ENCODE data around the gene DSPP.
"Not testable (repeated sequence)": the region's sequence is repeated elsewhere in the genome, so short reads cannot be mapped to it uniquely, and the experiment has no call there.

Gene DSPP

DNA sequence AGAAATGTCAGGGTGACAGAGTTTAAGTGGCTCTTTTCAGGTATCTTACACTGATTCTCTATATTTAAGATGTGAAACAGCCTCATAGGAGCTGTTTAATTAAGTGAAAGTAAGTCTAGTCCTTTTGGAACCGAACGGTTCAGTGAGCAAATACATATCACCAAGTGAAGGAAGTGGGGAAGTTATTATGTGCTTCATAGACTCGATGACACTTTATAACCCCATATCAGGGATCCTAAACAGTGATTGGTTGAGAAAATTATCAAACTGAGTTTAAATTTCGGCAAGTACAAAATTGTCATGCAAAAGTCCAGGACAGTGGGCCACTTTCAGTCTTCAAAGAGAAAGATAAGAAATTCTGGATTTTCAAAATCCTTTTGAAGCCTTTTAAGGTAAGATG, at the start of gene DSPP:
DSPP (plus strand) TSS at position 301 of the 400 bp plus-strand sequence. CDS start 2,380 bp downstream, outside the sequence.
- DNase-seq = no peak

DNA sequence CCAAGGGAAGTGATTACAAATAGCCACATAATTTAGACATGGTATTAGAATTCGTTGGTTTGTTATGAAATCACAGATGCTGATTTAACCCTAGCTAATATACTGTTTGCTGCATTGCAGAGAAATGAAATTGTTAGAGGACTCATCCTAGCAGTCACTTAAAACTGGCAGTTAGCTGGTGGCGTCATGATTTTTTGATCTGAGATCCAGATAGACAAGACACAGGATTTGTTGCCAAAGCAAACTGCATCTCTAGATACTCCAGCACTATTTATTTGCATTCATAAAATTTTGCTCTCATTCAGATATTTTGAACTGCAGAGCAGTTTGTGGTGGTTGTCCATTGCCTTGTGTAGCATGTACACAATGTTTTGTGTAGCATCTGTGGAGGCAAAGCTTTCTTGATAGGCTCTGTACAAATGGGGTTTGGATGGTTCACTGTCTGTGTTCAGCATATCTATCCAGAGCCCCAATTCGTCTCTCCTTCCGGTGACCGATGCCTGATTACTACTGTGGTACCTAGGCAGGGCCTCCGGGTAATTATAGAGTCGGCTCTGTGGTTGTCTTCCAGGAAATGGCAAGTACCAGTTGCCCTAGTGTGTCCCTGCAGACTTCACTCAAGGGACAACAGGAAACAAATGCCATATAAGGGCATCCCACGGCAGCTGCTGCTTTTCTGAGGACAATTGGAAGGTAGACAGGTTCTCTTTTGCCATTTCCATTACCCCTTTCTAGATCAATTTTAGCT, 49.1 kb upstream of the DSPP start:
- peak; percentile 58 for DNase-seq

DNA sequence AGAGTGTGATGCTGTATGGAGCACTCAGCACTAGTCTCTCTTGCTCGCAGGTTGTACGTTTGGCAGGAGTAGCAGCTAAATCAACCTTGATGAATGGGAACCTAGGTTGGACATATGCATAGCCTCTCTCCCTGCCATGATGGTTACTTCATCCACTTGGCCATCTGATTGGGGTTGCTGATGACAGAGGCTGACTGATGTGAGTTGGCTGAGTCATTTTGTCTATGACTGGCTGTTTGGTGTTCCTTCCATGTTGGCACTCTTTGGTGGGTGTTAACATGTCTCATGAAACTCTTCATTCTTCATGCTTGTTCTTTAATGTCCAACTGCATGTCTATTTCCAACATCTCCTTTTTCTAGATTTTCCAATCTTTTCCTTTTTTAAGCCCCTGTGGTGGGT, 47.5 kb upstream of the DSPP start:
- no peak for DNase-seq

DNA sequence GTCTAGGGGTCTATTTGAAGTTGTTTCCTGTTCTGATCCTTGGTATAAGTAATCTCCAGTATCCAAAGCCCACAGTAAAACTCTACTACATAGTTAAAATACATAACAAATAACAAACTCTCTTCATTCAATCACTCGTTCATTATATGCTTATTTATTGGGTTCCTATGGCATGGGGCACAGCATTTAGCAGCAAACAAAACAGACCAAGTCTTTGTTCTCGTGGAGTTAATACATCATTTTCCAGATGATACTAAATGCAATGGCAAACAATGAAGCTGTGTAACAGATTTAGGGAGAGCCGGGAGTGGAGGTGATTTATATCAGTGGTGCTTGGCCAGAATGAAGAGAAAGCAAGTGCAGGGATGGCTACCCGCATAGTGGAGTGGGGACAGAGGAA, 42.6 kb upstream of the DSPP start:
- no peak for DNase-seq

DNA sequence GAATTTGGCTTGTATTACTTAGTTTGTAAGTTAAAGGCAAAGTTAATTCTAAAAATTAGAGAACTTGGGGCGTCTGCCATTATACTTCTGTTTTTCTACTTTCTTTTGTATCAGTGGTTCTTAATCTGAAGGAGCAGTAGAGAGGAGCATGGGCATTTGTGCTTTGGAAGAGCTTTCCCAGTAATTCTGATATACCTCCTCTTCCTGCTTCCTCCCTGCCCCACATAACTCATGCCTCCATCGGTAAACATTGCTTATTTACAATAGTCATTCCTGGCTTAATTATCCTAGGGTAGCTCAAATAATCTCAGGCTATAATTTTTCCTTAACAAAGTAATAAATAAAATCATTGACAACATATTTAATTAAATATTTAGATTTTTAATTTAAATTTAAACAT, 42.1 kb upstream of the DSPP start:
- DNase-seq = no peak

DNA sequence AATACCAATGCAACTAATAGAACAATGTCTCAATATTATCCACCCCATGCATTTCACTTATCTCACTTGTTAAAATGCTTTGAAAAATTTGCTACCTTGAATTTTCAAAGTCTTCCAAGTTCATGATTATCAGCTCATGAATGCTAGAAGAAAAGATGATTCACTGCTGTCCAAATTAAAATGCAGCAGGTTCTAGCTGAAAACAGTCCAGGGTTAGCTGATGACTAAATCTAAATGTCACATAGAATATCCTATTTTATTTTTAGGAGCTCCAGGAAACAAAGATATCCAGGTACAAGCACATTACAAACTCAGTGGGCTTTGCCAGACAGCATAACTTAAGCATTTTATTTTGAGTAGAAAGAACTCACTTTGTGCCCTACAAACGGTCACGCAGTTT, 41.1 kb upstream of the DSPP start:
- no peak for DNase-seq

DNA sequence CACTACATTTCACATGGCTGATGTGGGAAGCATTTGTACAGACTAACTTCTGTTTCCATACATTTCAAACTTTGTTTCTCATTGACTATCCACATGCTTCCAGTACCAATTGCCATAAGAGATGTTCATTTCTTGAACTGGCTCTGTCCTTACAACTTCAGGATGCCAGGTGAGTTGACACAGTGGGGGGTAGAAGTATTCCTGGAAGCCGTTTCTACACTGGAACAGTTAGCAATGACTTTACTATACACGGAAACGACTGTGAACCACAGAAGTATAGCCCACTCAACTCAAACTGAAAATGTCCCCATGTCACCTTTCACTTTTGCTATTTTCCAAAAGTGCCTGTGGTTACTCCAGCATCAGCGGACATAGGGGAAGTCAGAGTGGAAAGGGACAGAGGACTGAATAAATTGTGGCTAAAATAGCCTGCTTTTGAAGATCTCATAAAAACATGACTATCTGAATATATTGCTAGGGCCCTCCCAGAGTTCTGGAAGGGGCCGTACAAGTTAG, 38.0 kb upstream of the DSPP start:
- DNase-seq = no peak

DNA sequence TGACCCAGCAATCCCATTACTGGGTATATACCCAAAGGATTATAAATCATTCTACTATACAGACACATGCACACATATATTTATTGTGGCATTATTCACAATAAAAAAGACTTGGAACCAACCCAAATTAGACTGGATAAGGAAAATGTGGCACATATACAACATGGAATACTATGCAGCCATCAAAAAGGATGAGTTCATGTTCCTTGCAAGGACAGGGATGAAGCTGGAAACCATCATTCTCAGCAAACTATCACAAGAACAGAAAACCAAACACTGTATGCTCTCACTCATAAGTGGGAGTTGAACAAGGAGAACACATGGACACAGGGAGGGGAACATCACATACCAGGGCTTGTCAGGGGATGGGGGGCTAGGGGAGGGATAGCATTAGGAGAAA, 34.0 kb upstream of the DSPP start:
- not testable (repeated sequence) for DNase-seq

DNA sequence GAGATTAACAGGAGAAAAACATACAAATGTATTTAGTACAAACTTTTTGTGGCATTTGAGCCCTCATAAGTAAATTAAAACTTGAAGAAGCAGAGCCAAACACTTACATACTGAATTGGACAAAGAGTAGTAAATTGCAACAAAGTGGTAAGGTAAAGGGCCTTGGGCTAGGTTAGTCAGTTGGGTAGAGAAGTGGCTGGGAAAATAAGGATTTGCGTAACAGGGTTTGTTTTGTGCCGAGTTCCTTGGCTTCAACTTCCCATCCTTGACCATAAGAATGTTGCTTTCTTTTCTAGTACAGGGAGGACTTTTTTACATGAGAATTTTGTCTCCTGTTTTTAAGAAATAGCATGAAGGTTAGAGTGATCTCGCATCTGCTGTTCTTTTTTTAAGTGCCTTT, 33.3 kb upstream of the DSPP start:
- no peak for DNase-seq

DNA sequence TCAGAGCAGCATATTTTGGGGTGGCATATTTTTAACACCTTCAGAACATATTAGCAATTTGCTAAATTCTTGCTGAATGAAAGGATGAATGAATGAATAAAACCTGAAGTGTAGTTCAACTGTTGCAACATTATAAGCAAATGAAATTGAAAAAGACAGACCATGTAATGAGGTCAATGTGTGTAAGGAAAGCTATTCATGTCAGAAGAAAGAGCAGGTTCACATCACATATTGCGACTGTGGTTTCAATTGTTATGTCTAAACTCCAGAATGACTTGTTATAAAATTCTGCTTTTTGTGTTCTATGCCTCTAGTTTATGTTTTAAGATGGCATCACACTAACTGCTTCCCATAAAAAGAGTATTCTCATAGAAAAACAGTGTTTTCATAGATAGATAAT, 32.9 kb upstream of the DSPP start:
- DNase-seq = no peak

DNA sequence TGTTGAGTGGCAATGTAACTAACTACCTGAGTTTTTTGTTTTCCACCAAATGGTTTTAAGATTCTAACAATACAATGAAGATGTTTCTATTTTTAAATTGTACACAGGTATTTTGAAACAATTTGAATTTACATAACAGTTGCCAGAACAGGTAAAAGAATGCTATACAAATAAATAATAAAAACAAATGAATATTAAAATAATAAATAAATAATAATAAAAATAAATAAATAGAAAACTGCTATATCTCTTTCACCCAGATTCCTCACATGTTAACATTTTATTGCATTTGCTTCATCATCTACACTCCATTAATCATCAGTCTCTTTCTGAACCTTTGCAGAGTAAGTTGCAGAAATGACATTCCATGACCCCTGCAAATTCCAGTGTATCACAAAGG, 32.3 kb upstream of the DSPP start:
- DNase-seq = no peak

DNA sequence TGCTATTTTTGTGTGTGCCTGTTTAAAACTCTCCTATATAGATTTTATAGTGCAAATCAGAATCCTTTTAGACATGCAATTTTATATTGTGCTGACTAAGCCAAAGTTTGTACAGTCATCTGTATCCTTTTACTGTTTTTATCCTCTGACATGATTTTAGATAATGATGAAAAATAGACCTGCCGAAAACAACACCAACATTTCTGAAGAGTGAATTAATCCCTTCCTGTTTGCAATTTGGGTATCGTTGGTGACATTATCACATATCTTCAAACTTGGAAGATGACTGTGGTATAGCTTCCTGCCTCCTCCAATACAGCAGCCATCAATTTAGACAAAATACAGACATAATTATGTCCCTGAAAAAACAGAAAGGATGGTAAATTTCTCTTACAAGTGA, 28.9 kb upstream of the DSPP start:
- no peak for DNase-seq

DNA sequence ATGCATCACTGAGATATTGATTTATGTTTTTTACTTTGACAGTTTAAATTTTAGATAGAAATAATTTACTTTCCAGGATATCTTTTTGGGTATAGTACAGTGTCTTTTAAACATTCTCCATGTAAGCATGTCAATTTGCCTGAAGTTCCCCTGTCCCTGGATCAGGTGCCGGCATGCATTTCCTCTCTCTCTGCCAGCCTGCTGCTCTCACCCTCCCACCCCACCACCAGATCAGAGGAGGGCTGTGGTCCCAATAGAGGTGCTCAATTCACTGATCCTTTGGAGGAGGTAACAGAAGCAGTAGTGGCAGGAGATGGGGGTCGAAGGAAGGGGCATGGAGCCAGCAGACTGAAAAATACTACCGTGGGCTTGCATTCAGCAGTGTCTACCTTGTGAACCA, 28.3 kb upstream of the DSPP start:
- no peak for DNase-seq

DNA sequence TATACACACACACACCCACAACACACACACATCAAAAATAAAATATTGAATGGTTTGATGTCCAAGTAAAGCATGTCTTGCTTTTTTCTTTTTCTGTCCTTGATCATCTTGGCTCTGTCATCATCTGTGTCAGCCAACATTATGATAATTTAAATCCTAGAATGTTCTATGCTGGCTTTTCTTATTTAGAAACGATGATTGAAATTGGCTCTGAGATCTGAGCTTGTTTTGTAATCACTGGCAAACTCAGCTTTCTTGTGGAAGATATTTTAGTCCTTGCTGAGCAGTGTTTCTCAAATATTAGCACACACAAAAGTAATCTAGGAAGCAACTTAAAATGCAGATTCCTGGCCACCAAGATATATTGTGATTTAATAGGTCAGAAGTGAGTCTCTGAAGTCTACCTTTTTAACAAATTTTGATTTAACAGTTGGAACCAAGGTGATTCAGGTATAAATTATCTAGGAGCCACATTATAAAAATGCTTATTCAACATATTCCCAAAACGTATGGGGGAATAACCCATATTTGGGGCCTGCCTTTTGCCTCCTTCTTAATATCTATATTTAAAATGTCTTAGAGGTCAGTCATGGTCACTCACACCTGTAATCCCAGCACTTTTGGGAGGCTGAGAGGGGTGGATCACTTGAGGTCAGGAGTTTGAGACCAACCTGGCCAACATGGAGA, 24.0 kb upstream of the DSPP start:
- DNase-seq = no peak

DNA sequence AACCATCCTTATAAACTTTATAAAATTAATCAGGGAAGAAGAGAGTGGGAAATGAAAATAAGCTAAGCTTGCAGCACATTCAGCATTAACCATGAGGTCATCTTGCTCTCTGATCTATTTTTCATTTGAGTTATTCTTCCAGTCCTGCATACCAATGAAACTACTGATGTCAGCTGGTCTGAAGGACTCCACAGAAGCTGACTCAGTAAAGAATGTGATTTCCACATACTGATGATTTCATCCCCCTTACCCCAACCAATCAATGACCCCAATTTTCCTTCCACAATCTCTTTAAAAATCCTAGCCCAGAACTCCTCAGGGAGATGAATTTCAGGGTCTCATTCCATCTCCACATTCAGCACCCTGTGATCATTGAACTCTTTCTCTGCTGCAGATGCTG, 18.8 kb upstream of the DSPP start:
- no peak for DNase-seq

DNA sequence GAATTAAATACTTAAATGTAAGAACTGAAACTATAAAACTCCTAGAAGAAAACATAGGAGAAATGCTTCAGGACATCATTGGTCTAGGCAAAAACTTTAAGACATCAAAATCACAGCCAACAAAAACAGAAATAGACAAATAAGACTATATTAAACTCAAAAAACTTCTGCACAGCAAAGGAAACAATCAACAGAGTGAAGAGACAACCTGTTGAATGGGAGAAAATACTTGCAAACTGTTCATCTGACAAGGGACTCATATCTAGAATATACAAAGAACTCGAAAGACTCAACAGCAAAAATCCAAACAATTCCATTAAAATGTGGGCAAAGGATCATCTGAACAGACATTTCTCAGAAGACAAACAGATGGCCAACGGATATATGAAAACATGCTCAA, 16.2 kb upstream of the DSPP start:
- DNase-seq = no peak

DNA sequence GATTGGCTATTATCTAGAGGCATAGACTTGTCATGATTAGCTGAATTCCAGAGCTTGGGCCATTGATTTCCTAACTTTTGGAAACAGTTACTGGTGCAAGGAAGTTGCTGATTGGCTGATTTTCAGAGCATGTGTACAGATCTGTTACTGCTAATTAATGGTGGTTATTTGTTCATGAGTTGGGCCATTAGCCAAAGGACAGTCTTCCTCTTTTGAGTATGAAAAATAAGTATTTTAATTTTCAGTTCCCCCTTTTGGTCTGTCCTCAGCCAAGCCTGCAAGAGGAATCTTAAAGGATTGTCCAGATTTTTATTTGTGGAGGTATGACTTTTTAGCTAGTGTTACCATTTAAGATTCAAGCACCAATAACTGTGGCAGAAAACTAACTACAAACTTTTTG, 7.0 kb upstream of the DSPP start:
- DNase-seq = no peak

DNA sequence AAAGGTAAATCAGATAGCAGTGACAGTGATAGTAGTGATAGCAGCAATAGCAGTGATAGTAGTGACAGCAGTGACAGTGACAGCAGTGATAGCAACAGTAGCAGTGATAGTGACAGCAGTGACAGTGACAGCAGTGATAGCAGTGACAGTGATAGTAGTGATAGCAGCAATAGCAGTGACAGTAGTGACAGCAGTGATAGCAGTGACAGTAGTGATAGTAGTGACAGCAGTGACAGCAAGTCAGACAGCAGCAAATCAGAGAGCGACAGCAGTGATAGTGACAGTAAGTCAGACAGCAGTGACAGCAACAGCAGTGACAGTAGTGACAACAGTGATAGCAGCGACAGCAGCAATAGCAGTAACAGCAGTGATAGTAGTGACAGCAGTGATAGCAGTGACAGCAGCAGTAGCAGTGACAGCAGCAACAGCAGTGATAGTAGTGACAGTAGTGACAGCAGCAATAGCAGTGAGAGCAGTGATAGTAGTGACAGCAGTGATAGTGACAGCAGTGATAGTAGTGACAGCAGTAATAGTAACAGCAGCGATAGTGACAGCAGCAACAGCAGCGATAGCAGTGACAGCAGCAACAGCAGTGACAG, 6.1 kb downstream of the DSPP start:
- DNase-seq = no peak

DNA sequence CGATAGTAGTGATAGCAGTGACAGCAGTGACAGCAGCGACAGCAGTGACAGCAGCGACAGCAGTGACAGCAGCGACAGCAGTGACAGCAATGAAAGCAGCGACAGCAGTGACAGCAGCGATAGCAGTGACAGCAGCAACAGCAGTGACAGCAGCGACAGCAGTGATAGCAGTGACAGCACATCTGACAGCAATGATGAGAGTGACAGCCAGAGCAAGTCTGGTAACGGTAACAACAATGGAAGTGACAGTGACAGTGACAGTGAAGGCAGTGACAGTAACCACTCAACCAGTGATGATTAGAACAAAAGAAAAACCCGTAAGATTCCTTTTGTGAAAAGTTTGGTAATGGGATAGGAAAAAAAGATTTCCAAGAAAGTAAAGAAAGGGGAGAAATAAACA, 7.9 kb downstream of the DSPP start:
- DNase-seq = no peak

DNA sequence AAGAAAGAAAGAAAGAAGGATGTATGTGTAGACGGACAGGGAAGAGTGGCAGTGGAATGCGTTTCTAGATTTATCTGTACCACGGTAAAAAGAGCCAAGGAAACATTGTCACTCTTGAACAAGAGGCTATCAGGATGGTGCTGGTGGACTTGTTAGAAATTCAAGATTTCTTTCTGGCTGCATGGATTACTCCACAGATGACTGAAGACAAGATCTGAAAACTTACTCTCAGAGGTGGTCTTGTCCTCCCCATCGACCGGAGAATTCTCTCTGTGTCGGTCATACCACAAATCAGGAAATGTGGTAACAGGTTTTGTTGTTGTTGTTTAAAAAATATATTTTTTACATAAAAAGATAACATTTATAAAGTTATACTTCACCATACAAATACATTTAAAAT, 11.8 kb downstream of the DSPP start:
- DNase-seq = no peak

DNA sequence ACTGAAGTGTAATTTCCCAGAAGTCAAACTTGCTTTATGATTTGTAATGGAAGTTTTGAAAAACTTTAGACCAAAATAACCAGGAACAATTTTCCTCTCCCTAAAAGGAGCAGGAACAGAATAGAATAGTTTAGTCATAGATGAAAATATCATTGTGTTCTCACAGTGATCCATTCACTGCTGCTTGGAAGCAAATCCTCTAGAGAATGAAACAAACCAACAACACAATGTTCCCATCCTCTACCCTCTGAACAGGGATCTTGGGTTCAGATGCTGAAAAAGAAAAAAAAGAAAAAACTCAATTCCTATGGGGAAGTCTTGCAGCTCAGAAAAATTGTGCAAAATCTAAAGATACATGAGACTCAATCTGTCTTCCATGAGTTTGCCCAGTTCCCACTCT, 12.2 kb downstream of the DSPP start:
- DNase-seq = no peak

DNA sequence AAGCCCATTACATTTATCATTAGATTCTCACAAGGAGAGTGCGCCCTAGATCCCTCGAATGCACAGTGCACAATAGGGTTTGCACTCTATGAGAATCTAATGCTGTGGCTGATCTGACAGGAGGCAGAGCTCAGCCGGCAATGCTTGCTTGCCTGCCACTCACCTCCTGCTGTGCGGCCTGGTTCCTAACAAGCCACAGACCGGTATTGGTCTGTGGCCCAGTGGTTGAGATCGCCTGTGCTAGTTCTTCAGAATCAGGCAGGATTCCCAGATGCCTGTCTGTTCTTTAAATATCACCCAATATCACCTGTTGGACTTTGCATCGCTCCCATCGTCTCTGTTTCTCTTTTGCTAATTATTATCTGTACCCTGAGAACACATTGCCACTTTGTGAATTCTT, 14.0 kb downstream of the DSPP start:
- DNase-seq = no peak

DNA sequence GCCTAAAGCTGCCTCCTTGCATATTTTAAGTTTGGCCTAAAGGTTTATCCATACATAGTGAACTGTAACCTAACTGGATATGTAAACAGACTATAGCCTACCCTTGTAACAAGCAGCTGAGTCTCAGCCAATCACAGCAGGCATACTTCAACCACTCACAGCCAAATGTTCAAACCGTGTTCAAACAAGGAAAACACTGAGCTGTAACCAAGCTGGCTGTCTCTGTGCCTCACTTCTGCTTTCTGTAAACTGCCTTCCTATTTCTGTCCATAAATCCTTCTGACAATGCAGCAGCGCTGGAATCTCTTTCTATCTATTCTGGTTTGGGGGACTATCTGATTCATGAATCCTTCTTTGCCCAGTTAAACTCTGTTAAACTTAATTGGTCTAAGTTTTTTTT, 16.4 kb downstream of the DSPP start:
- DNase-seq = no peak

DNA sequence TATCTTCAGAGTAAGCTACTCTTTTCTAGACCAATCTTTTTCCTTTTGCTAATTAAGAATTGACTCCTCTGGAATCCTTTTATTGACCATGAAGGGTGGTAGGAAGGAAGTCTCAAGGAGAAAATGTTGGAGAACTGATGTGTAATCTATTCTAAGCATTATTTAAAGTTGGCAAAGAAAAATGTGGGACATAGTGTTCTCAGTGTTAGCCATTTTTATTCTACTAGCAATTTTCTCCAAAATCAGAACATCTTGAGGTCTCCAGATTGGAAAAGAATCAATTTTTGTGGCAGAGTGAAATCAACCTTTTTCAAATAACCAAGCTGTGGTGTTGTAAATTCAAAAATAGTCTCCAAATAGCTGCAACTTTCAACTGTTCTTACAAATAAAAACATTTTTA, 23.3 kb downstream of the DSPP start:
- DNase-seq = no peak
